ENCODE measurements around the gene CALCA.

The CALCA gene

GRCh38 chr11:14980854-14981253 lies 8.7 kb upstream of the CALCA start:
- TF ChIP-seq, protein P1, sequence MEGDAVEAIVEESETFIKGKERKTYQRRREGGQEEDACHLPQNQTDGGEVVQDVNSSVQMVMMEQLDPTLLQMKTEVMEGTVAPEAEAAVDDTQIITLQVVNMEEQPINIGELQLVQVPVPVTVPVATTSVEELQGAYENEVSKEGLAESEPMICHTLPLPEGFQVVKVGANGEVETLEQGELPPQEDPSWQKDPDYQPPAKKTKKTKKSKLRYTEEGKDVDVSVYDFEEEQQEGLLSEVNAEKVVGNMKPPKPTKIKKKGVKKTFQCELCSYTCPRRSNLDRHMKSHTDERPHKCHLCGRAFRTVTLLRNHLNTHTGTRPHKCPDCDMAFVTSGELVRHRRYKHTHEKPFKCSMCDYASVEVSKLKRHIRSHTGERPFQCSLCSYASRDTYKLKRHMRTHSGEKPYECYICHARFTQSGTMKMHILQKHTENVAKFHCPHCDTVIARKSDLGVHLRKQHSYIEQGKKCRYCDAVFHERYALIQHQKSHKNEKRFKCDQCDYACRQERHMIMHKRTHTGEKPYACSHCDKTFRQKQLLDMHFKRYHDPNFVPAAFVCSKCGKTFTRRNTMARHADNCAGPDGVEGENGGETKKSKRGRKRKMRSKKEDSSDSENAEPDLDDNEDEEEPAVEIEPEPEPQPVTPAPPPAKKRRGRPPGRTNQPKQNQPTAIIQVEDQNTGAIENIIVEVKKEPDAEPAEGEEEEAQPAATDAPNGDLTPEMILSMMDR (IDR thresholded peaks at IDR 0.05; ENCODE audit: borderline replicate concordance, insufficient read depth, low read depth, low read length), result no peak
- H3K4me3 ChIP-seq (ENCODE audit: low read depth, low read length), result no peak overlapping the region

- TF ChIP-seq, protein P1 (IDR thresholded peaks at IDR 0.05; ENCODE audit: borderline replicate concordance, insufficient read depth, low read depth, low read length), result no peak
- no peak overlapping the region for H3K4me3 ChIP-seq (ENCODE audit: low read depth, low read length)
Measured at GRCh38 chr11:14977101-14977880, 5.1 kb upstream of the CALCA start.

DNA sequence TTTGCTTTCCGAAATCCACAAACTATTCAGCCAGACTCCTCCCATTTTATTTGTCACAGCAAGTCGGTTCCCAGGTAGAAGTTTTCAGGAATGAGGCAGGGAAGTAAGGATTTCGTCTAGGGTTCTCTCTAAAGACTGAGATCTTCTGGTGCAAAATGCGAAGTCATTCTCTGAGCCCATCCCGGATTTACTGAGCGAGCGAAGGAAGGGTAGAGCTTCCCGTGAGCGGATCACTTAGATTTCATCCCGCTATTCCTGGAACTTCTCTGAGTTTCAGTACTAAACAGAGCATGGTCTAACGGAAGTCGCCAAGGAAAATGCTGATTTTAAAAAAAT lies 3.1 kb upstream of the CALCA start:
- no peak overlapping the region for H3K4me3 ChIP-seq (ENCODE audit: low read depth, low read length)
- TF ChIP-seq, protein P1 (IDR thresholded peaks at IDR 0.05; ENCODE audit: borderline replicate concordance, insufficient read depth, low read depth, low read length), result no peak

DNA sequence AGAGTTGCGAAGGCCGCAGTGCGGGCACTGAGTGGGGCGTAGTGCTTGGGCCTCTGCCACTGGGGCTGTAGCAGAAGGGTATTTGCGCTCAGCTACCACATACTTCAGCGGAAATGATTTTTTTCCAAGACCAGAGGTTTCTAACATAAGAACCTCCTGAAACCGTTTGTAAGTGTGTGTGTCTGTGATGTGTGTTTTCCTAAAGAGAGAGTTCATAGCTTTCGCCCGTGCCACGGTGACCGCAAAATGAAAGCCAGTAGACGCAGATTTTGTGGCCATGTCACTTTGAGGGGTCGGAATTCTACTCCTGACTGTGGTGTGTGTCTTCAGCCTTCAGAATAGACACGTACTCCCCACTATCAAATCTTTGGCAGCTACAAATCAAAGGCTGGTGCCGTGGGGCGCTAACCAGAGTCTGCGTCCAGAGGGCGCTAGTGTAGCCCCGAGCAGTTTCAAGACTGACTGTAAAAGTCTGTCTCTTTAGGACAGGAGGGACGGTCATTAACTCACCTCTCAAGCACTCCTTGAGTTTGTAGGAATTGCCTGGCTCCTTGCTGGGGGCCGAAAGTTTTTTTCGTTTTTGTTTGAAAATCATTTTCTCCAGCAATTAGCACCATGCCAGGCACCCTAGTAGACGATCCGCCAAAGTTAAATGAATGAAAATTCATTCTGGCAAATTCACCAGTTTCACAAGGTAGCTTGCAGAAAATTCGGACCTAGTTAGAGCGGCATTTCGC lies 2.5 kb upstream of the CALCA start:
- TF ChIP-seq, protein P1 (IDR thresholded peaks at IDR 0.05; ENCODE audit: borderline replicate concordance, insufficient read depth, low read depth, low read length), result peak; percentile 78
- H3K4me3 ChIP-seq (ENCODE audit: low read depth, low read length), result no peak overlapping the region

GRCh38 chr11:14973621-14974514 lies 1.7 kb upstream of the CALCA start:
- TF ChIP-seq, protein P1 (IDR thresholded peaks at IDR 0.05; ENCODE audit: borderline replicate concordance, insufficient read depth, low read depth, low read length), result no peak
- no peak overlapping the region for H3K4me3 ChIP-seq (ENCODE audit: low read depth, low read length)

DNA sequence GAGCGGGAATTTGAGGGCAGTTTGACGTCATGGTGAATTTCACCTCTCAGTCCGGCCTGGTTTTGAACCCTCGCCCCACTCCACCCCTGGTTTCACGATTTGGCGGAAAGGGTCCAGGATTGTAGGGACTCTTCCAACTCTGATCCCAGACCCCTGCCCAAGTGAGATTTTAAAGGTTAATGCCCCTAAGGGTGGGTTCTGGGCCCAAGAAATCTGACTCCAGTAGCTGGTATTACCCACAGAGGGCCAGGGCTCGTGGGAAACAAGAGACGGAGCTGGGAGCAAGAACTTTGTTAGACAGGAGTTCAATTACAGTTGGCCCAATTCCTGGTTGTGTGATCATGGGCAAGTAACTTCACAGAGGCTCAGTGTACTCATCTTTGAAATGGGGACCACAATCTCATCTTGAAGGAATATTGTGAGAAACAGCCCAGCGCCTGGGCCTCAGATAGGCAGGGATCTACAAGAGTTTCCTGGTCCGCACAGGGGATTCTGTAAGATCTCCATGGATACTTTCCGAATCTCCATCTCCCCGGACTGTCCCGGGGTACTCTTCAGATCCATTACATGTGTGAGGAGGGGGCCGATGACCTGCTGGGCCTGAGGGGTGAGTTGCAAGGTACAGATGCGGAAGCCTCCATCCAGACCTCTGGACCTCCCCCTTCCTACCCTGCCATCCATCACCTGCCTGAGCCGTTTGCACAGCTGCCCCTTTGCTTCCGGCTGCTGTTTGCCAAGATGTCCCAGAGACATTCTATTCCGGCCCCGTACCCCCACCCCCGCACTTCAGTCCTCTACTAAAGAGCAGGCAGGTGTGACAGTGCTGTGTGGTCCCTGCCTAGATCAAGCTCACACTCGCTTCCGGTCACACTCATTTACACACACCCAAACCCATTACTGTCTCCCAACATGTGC lies 687 bp upstream of the CALCA start:
- H3K4me3 ChIP-seq (ENCODE audit: low read depth, low read length), result no peak overlapping the region
- TF ChIP-seq, protein P1 (IDR thresholded peaks at IDR 0.05; ENCODE audit: borderline replicate concordance, insufficient read depth, low read depth, low read length), result no peak
